ENCODE results near the gene TSPEAR.

The TSPEAR gene

DNA sequence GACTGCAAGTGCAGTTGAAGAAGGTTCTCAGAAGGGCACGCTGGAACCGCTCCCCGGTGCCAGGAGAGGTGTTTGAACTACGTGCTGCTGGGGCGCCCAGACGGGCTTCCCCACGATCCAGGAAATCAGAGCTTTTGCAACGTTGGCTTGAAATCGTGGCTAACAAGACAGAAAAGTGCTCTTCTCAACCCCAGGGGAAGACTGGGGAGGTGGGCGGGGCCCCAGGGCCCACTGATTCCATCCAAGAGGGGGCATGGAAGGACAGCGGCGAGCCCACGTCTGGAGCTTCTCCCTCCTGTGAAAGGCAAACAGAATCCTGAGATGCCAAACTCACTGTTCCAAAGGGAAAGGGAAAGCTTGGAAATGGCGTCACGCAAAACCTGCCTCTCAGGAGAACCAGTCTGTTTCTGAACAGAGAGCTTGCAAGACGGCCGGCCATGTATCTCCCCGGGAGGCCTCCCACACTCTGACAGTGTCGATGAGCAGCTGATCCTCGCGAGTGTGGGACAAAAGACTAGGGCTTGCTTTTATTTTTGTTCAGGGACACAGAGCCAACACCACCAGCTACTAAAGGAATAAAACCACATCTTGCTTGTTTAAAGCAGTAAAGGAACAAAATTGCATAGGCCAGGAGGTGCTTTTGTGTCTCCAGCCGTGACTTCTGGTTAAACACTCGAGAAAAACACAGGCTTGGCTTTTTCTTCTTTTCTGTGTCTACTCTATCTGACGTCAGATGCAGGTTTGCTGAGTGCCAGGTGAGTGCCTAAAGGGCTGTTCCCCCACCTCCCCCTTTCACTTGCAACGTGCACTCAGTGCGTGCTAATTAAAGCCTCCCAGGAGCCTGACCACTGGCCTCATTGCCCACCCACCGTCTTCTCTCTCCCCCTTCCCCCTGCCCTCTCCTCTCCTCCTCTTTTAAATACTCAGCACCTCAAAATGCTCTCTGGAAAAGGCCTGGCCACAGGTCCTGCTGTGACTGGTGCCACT lies 214.5 kb downstream of the TSPEAR start:
- DNase-seq, result peak; percentile 30

DNA sequence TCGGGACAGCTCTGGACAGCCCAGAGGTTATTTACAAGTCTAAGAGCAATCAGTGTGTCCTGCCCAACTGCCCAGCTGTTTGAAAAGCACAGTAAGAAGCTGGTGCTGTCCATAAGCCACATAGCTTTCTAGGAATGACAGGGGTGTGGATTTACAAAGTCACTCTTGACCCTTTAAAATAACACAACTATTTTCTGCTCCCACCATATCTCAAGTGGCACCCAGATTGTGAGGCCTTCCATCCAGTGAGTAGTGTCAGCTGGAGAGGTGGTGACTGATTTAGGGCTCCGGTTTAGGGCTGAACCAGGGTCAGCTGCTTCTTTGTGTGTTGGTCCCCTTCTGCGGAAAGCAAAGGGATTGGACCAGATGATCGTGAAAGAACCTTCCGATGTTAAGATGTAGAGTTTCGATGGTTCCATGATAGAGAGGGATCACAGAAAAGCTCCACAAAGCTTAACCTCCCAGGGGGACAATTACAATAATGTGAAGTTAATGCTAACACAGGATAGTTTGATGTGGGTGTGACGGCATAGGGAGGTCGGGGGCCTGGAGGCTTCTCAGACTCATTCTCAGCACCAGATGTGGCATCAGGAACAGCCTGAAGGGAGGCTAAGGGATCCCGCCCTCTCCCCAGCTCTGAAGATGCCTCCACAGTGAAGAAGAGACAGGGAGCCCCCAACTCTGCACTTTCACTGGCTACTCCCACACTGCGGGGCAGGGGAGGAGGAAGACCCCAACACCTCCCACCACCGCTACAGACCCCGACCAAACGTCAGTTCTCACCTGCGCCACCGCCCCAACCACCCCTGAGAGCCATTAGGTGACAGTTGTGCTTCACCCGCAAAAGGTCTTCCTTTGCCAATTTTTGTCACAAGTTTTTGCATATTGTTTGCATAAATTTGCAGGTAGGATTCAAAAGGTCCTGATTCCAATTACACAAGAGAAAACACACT lies 215.5 kb downstream of the TSPEAR start:
- DNase-seq, result no peak

DNA sequence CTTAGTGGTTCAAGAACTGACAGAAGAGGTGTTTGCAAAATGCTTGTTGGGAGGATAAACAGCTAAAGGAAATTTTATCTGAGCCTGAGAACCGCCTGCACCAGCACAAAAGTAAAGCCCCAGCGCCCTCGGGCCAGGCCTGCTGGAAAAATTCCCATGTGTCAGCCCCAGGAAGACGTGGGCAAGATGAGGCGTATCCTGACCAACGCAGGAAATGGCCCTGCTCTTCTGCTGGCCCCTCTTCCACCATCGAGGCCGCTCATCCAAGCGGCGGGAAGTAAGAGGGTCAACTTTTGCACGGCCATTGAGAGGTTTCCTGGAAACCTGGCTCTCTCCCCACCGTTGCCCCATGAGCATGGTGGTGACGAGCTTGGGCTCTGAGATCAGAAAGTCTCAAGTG lies 216.4 kb downstream of the TSPEAR start:
- no peak for DNase-seq

DNA sequence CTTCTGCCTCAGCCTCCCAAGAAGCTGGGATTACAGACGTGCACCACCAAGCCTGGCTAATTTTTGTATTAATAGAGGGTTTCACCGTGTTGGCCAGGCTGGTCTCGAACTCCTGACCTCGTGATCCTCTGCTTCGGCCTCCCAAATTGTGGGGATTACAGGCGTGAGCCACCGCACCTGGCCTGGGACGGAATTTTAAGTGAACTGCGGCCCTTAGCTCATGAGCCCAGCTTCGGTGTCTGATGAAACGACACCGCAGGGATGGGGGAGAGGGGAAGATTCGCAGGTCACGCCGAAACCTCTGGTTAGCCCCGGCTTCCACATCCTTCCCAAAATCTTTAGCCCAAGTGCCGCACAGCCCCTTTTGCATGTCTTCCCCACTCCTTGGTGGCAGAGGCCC lies 217.0 kb downstream of the TSPEAR start:
- no peak for DNase-seq

DNA sequence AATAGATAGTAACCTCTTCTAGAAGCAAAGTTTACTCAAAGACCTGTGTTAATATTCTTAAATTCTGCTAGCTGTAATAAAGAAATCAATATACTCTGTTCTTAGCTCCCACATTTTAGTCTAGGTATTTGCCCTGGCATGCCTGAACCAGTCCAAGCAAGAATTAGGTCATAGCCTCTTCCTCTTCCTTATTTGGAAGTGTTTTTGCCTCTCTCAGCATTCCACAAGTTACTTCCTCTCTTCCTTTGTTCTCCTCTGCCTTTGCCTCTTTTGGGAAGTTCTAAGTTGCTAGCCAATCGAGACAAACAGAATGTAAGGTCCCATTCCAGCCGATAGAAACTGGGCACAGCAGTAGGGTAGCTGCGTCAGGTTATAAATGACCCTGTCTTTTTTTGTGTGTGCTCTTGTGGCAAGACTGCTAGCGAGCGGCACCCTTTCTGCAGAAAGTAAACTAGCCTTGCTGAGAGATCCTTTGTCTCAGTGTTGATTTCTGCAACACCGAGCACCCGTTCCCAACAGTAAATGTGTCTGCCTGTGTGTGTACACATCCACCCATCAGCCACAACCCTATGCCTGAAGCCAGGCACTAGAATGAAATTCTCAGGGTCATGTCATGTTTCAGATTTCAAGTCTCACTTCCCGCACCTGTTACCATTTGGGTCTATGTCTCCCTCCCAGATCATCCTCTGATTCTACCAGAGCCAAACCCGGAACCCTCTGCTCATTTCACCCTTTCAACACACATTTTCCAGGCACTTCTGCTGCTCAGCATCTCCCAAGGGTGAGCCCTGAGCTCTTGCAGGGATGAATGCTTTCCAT lies 218.6 kb downstream of the TSPEAR start:
- DNase-seq, result no peak

DNA sequence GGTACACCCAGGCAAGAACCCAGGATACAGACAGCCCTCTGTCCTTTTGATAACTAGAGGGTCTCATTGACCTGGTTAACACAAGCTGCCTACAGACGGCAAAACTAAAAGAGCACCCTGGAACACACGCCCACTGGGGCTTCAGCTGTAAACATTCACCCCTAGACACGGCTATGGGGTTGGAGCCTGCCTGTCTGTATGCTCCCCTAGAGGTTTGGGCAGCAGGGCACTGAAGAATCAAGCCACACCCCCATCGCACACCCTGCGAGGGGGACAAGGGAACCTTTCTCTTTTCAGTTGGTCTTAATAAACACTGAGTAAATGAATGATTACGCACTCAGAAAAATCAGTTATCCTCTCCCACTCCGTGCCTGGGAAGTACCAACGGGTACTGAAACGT lies 220.6 kb downstream of the TSPEAR start:
- no peak for DNase-seq

DNA sequence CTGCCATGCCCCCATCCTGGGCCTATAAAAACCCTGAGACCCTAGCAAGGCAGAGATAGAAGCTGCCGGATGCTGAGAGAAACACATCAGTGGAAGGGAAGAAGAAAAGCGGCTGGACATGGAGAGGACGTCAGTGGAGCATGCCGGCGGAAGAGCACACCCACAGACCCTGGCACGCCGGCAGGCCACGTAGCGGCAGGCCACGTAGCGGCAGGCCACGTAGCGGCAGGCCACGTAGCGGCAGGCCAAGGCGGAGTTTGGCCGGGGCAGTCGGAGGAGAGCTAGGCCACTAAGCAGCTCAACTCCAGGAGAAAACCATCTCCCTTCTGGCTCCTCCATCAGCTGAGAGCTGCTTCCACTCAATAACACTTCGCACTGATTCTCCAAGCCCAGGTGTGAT lies 221.0 kb downstream of the TSPEAR start:
- DNase-seq, result no peak

DNA sequence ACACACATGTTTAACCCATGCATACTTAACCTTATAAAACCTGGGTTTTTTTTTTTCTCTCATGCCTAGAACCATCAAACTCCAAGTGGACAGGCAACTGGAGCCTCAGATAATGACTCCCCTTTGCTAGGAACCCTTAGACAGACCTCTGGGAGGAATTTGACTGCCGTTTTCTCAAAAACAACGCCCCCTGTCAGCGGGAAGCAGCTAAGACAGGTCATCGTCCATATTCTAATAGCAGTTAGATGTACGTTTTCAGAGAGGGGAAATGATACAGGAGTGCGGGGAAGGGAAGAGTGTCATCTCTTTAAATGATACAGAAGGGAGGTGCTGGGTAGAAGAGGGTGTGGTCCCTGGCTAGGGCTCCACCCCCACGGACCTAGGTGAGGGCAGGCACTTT lies 221.4 kb downstream of the TSPEAR start:
- no peak for DNase-seq

DNA sequence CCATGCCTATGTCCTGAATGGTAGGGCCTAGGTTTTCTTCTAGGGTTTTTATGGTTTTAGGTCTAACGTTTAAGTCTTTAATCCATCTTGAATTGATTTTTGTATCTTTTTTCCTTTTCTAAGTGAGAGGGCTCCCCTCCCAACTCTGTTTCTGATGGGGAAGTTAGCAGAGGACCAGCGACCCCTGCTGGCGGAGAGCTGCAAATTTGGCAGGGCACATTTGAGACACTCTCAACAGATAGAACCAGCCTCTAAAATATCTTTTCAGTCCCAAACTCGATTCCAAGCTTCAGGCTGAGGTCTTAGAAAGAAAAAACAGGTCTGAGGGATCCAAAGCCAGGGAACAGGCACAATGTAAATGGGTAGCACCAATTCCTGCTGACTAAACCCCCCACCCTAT lies 223.5 kb downstream of the TSPEAR start:
- DNase-seq, result no peak

DNA sequence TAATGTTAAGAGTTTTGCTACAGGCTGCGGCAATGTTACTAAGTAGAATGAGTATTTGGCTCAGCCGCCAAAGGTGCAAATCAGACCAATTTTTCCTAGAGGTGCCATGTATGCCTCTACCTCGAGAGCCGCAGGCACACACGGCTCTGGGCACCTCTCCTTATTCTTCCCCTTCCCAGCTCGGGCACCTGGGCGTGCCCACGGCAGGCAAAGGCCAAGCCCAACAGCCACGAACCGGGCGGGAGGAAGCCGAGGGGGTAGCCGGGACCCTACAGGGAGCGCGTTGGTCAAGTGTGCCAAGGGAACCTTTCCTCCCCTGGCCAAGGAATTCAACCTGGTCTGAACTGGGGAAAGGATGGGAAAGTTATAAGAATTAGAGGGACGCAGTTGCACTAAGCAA lies 225.1 kb downstream of the TSPEAR start:
- DNase-seq, result no peak

DNA sequence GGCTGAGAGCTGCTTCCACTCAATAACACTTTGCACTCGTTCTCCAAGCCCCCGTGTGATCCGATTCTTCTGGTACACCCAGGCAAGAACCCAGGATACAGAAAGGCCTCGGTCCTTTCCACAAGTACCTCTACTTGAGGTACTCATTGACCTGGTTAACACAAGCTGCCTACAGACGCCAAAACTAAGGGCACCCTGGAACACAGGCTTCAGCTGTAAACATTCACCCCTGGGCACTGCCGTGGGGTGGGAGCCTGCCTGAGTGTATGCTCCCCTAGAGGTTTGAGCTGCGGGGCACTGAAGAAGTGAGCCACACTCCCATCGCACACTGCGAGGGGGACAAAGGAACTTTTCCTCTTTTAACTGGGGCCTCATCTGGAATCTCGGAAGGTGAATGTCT lies 225.6 kb downstream of the TSPEAR start:
- no peak for DNase-seq

DNA sequence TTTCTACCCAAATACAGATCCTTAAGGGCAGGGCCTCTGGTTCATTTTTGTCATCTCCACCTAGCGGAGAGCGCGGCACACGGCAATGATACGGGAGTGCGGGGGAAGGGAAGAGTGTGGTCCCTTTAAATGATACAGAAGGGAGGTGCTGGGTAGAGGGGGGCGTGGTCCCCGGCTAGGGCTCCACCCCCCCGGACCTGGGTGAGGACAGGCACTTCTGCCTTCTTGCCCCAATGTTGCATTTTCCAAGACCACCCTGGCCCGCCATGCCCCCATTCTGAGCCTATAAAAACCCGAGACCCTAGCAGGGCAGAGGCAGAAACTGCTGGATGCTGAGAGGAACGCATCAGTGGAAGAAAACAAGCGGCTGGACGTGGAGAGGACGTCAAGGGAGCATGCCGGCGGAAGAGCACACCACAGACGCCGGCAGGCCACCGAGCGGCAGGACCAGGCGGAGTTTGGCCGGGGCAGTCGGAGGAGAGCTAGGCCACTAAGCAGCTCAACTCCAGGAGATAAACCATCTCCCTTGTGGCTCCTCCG lies 226.0 kb downstream of the TSPEAR start:
- peak; percentile 45 for DNase-seq

DNA sequence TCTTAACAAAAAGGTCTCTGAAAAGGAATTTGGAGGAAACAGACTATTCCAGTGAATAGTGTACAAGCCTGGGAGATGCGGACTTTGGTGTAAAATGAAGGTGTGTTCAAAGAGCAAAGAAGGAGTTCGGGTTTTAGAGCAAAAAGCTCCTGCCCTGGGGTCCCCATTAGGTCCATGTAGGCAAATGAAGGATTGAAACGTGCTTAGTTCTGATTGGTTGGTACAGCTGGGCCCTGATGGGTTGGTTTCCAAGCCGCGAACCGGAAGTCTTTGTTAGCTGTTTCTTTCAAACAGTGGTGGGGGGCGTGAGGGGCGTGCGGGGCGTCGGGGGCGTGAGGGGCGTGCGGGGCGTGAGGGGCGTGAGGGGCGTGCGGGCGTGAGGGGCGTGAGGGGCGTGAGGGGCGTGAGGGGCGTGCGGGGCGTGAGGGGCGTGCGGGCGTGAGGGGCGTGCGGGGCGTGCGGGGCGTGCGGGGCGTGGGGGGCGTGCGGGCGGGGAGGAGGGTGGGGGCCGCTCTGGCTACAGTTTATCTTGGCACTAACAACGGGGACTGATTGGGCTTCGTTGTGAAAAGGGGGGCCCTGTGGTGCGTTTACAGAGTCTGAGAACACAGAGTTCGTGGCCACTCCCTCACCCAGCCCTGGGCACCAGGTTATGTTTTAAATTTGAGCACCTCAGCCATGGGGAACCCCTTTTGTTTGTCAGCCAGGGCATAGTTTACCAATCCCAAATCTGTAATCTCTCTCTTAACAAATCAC lies 226.7 kb downstream of the TSPEAR start:
- no peak for DNase-seq

DNA sequence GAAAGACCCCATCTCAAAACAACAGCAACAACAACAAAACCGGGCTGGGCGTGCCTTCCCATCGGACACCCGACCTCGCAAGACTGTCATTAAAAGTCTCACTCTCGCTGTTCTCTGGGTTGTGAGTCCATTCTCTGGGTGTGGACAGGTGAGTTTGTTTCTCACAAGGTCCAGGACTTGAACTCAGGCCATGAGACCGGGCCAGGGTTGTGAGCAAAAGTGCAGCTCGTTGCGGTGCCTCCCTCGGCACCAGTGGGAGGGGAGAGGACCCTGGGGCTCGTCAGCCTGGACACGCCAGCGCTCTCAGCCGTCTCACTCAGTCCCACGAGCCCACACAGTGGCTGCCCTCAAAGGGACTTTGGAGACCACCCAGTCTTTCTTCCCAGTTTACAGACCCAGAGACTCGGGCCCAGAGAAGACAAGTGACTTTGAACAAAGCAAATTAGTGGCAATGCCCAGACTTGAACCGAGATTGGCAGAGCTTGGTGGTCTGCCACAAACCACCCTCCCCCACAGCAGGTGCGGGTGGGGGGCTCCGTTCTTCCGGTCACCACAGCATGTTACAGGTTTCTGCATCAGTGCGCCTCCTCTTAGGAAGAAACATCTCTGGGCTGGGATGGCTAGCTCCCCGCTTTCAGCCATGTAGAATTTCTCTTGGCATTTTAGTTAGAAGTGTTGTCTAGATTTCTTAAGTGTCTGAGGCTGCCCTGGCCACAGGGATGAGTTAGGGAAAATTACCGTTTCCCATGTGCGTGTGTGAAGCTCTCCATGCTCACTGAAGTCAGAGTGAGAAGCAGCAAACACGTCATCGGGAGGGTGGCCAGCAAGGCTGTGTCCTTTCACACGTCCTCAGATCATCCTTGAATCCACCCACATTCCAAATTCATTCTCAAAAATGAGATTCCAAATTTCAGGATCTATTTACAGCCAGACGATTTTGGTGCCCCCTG lies 227.8 kb downstream of the TSPEAR start:
- DNase-seq, result no peak

DNA sequence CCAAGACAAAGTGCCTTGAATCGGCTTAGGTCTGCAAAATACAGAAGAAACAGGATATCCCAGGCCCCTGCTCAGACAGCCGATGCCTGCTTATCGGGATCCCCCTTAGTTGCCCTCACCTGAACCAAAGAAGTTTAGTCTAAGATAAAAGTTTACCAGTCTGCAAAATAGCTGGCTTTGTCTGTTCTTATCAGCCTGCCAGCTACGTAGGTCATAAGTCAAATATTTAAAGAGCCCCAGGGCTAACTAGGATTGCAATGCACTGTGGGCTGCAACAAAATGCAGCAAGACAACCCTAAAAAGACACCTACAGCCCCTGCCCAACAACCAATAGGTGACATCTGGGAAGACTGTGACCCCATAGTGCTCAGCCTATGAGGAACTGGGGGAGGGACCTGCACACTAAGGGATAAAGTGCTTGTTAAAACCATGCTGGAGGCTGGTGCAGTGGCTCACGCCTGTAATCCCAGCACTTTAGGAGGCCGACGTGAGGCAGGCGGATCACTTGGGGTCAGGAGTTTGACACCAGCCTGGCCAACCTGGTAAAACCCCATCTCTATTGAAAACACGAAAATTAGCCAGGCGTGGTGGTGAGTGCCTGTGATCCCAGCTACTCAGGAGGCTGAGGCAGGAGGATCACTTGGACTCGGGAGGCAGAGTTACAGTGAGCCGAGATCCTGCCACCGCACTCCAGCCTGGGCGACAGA lies 228.6 kb downstream of the TSPEAR start:
- DNase-seq, result no peak

DNA sequence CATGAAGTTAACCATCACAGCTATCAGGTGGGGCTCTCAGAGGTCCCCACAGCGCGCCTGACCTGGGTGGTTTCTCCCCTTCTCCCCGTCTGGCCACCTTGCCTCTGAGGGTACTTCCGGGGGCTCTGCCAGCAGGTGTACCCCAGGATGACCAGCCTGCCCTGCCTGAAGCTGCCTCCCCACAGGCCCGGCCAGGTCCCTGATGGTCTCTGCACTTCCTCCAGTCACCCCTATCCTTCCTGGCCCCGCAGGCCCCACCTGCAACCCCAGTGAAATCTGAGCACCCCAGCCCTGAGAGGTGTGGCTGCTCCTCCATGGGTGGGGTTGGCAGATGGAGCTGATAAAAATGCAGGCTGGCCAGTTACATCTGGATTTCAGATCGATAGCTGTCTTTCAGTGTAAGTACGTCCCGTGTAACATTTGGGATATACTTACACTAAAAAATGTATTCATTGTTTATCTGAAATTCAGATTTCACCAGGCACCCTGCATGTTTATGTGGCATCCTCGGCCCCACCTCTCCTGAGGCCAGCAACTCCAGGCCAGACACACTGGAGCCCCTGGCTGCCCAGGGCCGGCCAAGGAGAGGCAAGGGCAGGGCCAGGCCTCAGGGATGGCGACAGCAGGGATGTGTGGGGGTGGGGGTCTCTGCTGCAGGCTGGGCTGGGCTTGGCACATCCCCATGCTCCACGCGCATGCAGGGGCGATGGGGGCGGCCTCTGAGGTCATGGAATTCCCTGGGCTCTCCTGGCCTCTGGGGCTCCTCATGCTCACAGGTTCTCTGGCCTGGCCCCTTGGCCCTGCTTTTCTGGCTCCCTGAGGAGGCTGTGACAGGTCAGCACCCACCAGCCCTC lies 230.9 kb downstream of the TSPEAR start:
- DNase-seq, result no peak

DNA sequence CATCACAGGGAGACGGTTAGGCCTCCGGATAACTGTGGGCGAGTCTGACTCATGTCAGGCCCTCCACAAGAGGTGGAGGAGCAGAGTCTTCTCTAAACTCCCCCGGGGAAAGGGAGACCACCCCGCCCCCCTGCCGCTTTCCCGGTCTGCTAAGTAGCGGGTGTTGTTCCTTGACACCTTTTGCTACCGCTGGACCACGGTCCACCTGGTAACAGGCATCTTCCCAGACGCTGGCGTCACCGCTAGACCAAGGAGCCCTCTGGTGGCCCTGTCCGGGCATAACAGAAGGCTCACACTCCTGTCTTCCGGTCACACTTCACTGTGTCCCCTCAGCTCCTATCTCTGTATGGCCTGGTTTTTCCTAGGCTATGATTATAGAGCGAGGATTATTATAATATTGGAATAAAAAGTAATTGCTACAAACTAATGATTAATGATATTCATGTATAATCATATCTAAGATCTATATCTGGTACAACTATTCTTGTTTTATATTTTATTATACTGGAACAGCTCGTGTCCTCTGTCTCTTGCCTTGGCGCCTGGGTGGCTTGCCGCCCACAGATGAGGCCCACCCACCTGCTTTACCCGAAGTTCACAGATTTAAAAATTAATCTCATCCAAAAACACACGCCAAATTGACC lies 231.7 kb downstream of the TSPEAR start:
- DNase-seq, result peak; percentile 2

DNA sequence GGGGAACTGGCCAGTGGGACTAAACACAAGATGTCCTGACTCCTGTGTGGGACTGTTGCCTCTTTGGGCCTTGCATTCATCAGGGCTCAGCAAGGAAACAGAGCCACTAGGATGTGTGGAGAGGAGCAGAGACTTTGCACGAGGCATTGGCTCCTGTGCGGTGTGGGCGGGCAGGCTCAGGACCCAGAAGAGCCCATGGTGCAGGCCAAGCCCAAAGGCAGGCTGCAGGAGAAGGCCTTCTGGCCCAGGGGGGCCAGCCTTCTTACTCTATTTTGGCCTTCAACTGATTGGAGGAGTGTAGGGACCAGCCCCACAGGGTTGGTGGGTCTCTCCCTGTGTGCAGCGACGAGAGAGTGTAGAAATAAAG lies 232.6 kb downstream of the TSPEAR start:
- no peak for DNase-seq

Data from NCI-H774 (cell line).